Stimulated activated naive CD8-positive, alpha-beta T cell treated with anti-CD3 and anti-CD28 coated beads, Interleukin-15, Interleukin-2, amounts not matched to agents 100 ng/mL and 50 ng/mL, for 24 hours (primary cell): Measurements from ENCODE around the gene ESPNL.
"Not testable (repeated sequence)": the region's sequence is repeated elsewhere in the genome, so short reads cannot be mapped to it uniquely, and the experiment has no call there.

ENCODE experiments used
- H3K27ac Mint-ChIP-seq: one replicate; pipeline ENCODE4 v1.8.0; 2021; ENCODE audit warnings: mild to moderate bottlenecking, mixed read lengths
- H3K27me3 Mint-ChIP-seq: one replicate; pipeline ENCODE4 v1.8.0; 2021; ENCODE audit warnings: mixed read lengths
- H3K36me3 Mint-ChIP-seq: one replicate; pipeline ENCODE4 v1.8.0; 2021; ENCODE audit warnings: low read depth, mixed read lengths
- H3K4me1 Mint-ChIP-seq: one replicate; pipeline ENCODE4 v1.8.0; 2021; ENCODE audit warnings: low read depth, mixed read lengths
- H3K4me3 Mint-ChIP-seq: one replicate; pipeline ENCODE4 v1.8.0; 2021; ENCODE audit warnings: mild to moderate bottlenecking, mixed read lengths
- H3K9me3 Mint-ChIP-seq: one replicate; pipeline ENCODE4 v1.8.0; 2021; ENCODE audit warnings: mixed read lengths

ESPNL gene

DNA sequence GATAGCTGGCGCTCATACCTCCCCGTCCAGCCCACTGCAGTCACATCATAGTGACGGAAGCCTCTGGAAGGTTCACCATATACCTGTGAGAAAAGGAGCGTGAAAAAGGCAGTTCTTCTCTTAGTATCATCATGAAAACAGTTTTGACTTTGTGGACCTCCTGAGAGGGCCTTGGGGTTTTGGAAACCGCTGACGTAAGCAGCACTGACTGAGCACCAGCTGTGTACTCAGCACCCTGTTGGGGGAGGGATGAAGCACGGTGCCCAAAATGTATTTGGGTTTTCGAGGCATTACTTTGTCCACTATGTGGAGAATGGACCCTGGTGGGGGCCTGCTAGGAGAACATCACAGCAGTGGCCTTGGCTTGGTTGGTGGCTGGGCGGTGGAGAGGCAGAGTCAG, 33.9 kb upstream of the ESPNL start:
- peaks cover 14% of the 10 kb centered on the region for H3K9me3 Mint-ChIP-seq
- peak overlapping the region; percentile 91 for H3K27ac Mint-ChIP-seq
- H3K36me3 Mint-ChIP-seq = peaks cover 92% of the 10 kb centered on the region
- H3K27me3 Mint-ChIP-seq = no peaks in the 10 kb centered on the region
- peak overlapping the region; percentile 60 for H3K4me3 Mint-ChIP-seq
- peaks cover 82% of the 10 kb centered on the region for H3K4me1 Mint-ChIP-seq

GRCh38 chr2:238066718-238067117, 33.4 kb upstream of the ESPNL start:
- Mint-ChIP-seq H3K4me1 (peaks cover 80% of the 10 kb centered on the region), H3K36me3 (peaks cover 92% of the 10 kb centered on the region), H3K27ac (peak overlapping the region; percentile 91), H3K9me3 (peaks cover 17% of the 10 kb centered on the region), H3K4me3 (peak overlapping the region; percentile 60)
- H3K27me3 Mint-ChIP-seq = not testable (repeated sequence)

DNA sequence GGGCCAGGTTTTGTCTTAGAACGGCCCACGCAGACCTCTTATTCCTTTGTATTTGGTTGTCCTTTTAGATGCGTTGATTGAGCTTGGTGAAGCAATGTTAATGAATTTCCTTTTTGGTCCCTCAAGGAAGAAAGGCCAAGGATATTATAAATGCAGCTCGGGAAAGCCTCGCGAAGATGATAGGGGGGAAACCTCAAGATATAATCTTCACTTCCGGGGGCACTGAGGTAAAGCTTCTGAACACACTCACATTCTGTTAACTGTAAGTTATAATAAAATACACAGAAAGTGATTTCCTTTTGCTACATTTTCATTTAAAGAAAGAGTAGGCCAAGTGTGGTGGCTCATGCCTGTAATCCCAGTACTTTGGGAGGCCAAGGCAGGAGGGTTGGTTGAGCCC, 32.2 kb upstream of the ESPNL start:
- Mint-ChIP-seq H3K36me3 (peaks cover 96% of the 10 kb centered on the region), H3K27ac (peak overlapping the region; percentile 57), H3K27me3 (no peaks in the 10 kb centered on the region), H3K4me1 (peaks cover 75% of the 10 kb centered on the region), H3K4me3 (no peak overlapping the region), H3K9me3 (peaks cover 18% of the 10 kb centered on the region)

GRCh38 chr2:238069021-238069709, 31.0 kb upstream of the ESPNL start:
- peak overlapping the region; percentile 77 for H3K27ac Mint-ChIP-seq
- H3K27me3 Mint-ChIP-seq = no peaks in the 10 kb centered on the region
- H3K36me3 Mint-ChIP-seq = peaks cover 96% of the 10 kb centered on the region
- peaks cover 63% of the 10 kb centered on the region for H3K4me1 Mint-ChIP-seq
- H3K4me3 Mint-ChIP-seq = peak overlapping the region; percentile 54
- peaks cover 18% of the 10 kb centered on the region for H3K9me3 Mint-ChIP-seq

DNA sequence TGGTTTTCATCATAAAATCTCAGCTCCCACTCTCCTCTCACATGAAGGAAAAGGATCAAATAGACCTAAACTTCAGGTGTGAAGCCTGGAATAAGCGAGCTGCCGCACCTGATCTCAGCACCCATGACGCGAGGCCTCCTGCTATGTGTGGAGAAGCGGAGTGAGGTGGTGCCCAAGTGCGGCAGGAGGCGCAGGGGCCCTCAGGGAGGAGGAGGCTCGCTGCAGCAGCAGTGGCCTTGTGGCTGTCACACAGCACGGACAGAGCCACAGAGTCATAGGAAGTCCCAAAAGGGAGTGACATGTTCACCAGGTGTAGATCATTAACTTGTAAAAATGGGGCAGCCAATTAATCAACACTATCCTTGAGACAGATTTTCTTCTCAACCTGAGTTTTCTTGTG, 30.3 kb upstream of the ESPNL start:
- Mint-ChIP-seq H3K27ac (no peak overlapping the region), H3K27me3 (no peaks in the 10 kb centered on the region), H3K4me1 (peaks cover 60% of the 10 kb centered on the region), H3K4me3 (peak overlapping the region; percentile 26), H3K9me3 (peaks cover 18% of the 10 kb centered on the region), H3K36me3 (peaks cover 96% of the 10 kb centered on the region)

DNA sequence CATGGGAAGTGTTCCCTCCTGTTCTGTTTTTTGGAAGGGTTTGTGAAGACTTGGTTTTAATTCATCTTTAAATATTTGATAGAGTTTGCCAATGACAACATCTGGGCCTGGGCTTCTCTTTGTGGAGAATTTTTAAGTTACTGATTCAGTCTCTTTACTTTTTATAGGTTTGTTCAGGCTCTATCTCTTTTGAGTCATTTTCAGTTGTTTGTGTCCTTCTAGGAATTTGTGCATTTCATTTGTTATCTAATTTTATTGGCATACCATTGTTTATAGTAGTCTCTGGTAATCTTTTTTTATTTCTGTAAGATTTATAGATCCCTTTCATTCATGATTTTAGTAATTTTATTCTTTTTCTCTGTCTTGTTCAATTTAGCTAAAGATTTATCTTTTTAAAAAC, 24.7 kb upstream of the ESPNL start:
- H3K9me3 Mint-ChIP-seq = peaks cover 4% of the 10 kb centered on the region
- H3K36me3 Mint-ChIP-seq = peaks cover 93% of the 10 kb centered on the region
- H3K4me3 Mint-ChIP-seq = no peak overlapping the region
- no peak overlapping the region for H3K27ac Mint-ChIP-seq
- H3K4me1 Mint-ChIP-seq = peaks cover 30% of the 10 kb centered on the region
- no peaks in the 10 kb centered on the region for H3K27me3 Mint-ChIP-seq

DNA sequence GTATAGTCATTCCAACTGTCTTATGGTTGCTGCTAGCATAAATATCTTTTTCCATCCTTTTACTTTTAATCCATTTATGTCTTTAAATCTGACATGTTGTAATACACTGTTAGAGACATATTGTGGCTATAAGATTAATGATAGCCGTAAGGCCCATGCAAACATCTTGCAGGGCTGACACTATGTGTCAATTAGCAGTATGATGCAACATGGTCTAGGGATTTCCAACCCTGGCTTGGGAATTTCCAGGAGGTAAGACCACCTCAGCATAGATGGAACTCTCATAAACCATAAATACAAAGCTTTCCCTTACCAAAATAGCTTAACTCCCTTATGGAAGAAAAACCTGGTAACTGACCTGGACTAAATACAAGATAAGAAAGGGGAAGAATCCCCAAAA, 22.8 kb upstream of the ESPNL start:
- peak overlapping the region; percentile 29 for H3K27ac Mint-ChIP-seq
- peaks cover 22% of the 10 kb centered on the region for H3K4me1 Mint-ChIP-seq
- peaks cover 96% of the 10 kb centered on the region for H3K36me3 Mint-ChIP-seq
- H3K4me3 Mint-ChIP-seq = no peak overlapping the region
- H3K27me3 Mint-ChIP-seq = no peaks in the 10 kb centered on the region
- H3K9me3 Mint-ChIP-seq = no peaks in the 10 kb centered on the region

GRCh38 chr2:238079874-238080327, 20.2 kb upstream of the ESPNL start:
- Mint-ChIP-seq H3K36me3 (peaks cover 91% of the 10 kb centered on the region), H3K9me3 (no peaks in the 10 kb centered on the region), H3K4me3 (no peak overlapping the region), H3K4me1 (peaks cover 17% of the 10 kb centered on the region), H3K27ac (no peak overlapping the region), H3K27me3 (no peaks in the 10 kb centered on the region)

DNA sequence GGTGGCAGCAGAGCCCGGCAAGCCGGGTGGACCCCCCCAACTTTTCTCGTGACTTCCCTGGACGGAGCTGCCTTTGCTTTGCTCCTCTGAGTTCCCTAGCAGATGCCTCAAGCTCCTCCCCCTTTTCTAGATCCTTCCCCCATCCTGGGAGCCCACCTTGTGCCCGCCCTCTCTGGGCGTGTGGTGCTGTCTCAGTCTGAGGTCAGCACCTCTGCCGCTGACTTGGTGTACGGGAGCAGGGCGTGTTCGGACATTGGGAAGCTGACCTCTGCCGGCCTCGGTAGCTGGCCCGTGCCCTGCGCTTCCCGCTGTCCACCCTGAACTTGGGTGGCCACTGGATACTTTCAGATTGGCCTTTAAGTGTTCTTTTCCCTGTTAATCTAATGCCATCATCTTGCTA, 19.6 kb upstream of the ESPNL start:
- Mint-ChIP-seq H3K27ac (no peak overlapping the region), H3K4me3 (no peak overlapping the region), H3K4me1 (peaks cover 15% of the 10 kb centered on the region), H3K36me3 (peaks cover 91% of the 10 kb centered on the region), H3K9me3 (no peaks in the 10 kb centered on the region), H3K27me3 (no peaks in the 10 kb centered on the region)

DNA sequence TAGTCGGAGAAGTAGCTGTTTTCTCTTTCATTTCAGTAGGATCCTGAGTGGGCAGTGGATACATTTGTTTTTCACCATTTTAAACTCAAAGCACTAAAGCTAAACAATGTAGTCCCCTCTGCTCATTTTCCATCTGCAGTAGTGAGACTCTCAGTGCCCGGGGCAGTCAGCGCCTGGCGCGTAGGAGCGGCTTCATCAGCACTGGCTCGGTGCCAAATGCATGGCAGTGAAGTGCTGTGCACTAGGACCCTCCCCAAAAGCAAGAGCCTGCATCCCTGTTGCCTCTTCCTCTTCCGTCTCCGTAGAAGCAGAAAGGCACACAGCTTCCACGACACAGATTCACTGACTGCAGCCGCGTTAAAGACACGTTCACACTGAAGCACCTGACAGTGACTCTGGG, 19.0 kb upstream of the ESPNL start:
- H3K27ac Mint-ChIP-seq = no peak overlapping the region
- H3K36me3 Mint-ChIP-seq = peaks cover 91% of the 10 kb centered on the region
- H3K9me3 Mint-ChIP-seq = no peaks in the 10 kb centered on the region
- no peaks in the 10 kb centered on the region for H3K27me3 Mint-ChIP-seq
- H3K4me3 Mint-ChIP-seq = no peak overlapping the region
- peaks cover 15% of the 10 kb centered on the region for H3K4me1 Mint-ChIP-seq

- Mint-ChIP-seq H3K4me1 (peaks cover 12% of the 10 kb centered on the region), H3K9me3 (no peaks in the 10 kb centered on the region), H3K36me3 (peaks cover 90% of the 10 kb centered on the region), H3K4me3 (no peak overlapping the region), H3K27me3 (no peaks in the 10 kb centered on the region), H3K27ac (no peak overlapping the region)
These were observed 18.6 kb upstream of the ESPNL start for GRCh38 chr2:238081561-238081960.

GRCh38 chr2:238082151-238082550, 18.0 kb upstream of the ESPNL start:
- H3K27ac Mint-ChIP-seq = no peak overlapping the region
- peaks cover 6% of the 10 kb centered on the region for H3K4me1 Mint-ChIP-seq
- no peak overlapping the region for H3K4me3 Mint-ChIP-seq
- no peaks in the 10 kb centered on the region for H3K9me3 Mint-ChIP-seq
- H3K36me3 Mint-ChIP-seq = peaks cover 86% of the 10 kb centered on the region
- H3K27me3 Mint-ChIP-seq = no peaks in the 10 kb centered on the region

- Mint-ChIP-seq H3K9me3 (no peaks in the 10 kb centered on the region), H3K27me3 (no peaks in the 10 kb centered on the region), H3K36me3 (peaks cover 84% of the 10 kb centered on the region), H3K4me3 (no peak overlapping the region), H3K27ac (no peak overlapping the region), H3K4me1 (no peaks in the 10 kb centered on the region)
These were observed 17.3 kb upstream of the ESPNL start for GRCh38 chr2:238082827-238083226.

- Mint-ChIP-seq H3K9me3 (no peaks in the 10 kb centered on the region), H3K36me3 (peaks cover 83% of the 10 kb centered on the region), H3K4me1 (no peaks in the 10 kb centered on the region), H3K4me3 (no peak overlapping the region), H3K27ac (no peak overlapping the region), H3K27me3 (no peaks in the 10 kb centered on the region)
These were observed 16.2 kb upstream of the ESPNL start for GRCh38 chr2:238083919-238084318.

- Mint-ChIP-seq H3K4me3 (no peak overlapping the region), H3K27ac (no peak overlapping the region), H3K36me3 (peaks cover 81% of the 10 kb centered on the region), H3K9me3 (no peaks in the 10 kb centered on the region), H3K4me1 (no peaks in the 10 kb centered on the region), H3K27me3 (no peaks in the 10 kb centered on the region)
These were observed 15.4 kb upstream of the ESPNL start for GRCh38 chr2:238084761-238085160.

GRCh38 chr2:238085899-238086298, 14.2 kb upstream of the ESPNL start:
- no peaks in the 10 kb centered on the region for H3K9me3 Mint-ChIP-seq
- H3K36me3 Mint-ChIP-seq = peaks cover 79% of the 10 kb centered on the region

More at GRCh38 chr2:238085899-238086298, 14.2 kb upstream of the ESPNL start:
- H3K4me3 Mint-ChIP-seq = no peak overlapping the region
- no peaks in the 10 kb centered on the region for H3K4me1 Mint-ChIP-seq
- H3K27ac Mint-ChIP-seq = no peak overlapping the region
- H3K27me3 Mint-ChIP-seq = no peaks in the 10 kb centered on the region
